Body of pancreas (tissue), 2 donors: ENCODE data around the gene RNF181. TPM values are rescaled to one million over a fixed set of nuclear protein-coding genes. Genes with fewer than 3 reads are reported as not detected.

ENCODE experiments used
- small RNA-seq: library from RNA; depleted of rRNA; stranded (forward); fragments of <200 nt; gene quantifications from one replicate; pipeline ENCODE3, GENCODE V24; 2016
- total RNA-seq, 2 donors: library from RNA; depleted of rRNA; stranded (reverse); fragments of >200 nt; gene quantifications; one replicate each; pipeline ENCODE4 v1.1.0, GENCODE V29; 2016

The RNF181 gene
- total RNA-seq, 2 donors from 2014 or later = 54.4 to 89.5 TPM

Small RNA genes within 50 kb of the gene (small RNA-seq; reads per million reads assigned to genes)
- gene RN7SL126P = not detected

Other genes with a start within 250 kb of the RNF181 start
- 10 to 100 TPM; 68.5 to 98.6 TPM for gene RETSAT, start 241.2 kb upstream of the RNF181 start, total RNA-seq
- 10 to 100 TPM; 16.9 to 18.5 TPM for gene ELMOD3, start 241.0 kb upstream of the RNF181 start, total RNA-seq
- 10 to 100 TPM; 26.0 to 35.0 TPM for gene CAPG, start 185.4 kb upstream of the RNF181 start, total RNA-seq
- 10 to 100 TPM in 1 of 2 donors, under 1 TPM in 1; 0.26 to 15.5 TPM for gene SH2D6, start 177.0 kb upstream of the RNF181 start, total RNA-seq
- gene MAT2A, start 56.6 kb upstream of the RNF181 start, total RNA-seq = 100 to 1,000 TPM; 388 to 576 TPM
- 10 to 100 TPM; 35.5 to 48.1 TPM for gene GGCX, start 34.3 kb upstream of the RNF181 start, total RNA-seq
- gene VAMP8, start 18.2 kb upstream of the RNF181 start, total RNA-seq = 100 to 1,000 TPM in 1 of 2 donors, 10 to 100 TPM in 1; 39.6 to 111 TPM
- 10 to 100 TPM in 1 of 2 donors, 1 to 10 TPM in 1; 3.0 to 10.4 TPM for gene VAMP5, start 11.3 kb upstream of the RNF181 start, total RNA-seq
- 10 to 100 TPM; 23.1 to 24.4 TPM for gene TMEM150A, start 7.0 kb downstream of the RNF181 start, total RNA-seq
- gene C2orf68, start 16.3 kb downstream of the RNF181 start, total RNA-seq = 10 to 100 TPM in 1 of 2 donors, 1 to 10 TPM in 1; 9.9 to 14.5 TPM
- gene USP39, start 20.4 kb downstream of the RNF181 start, total RNA-seq = 100 to 1,000 TPM in 1 of 2 donors, 10 to 100 TPM in 1; 21.3 to 142 TPM
- not detected for gene SFTPB, start 72.5 kb downstream of the RNF181 start, total RNA-seq
- gene GNLY, start 98.6 kb downstream of the RNF181 start, total RNA-seq = 1 to 10 TPM in 1 of 2 donors, not detected in 1; 5.6 TPM
- 10 to 100 TPM; 12.9 to 14.5 TPM for gene ATOH8, start 158.2 kb downstream of the RNF181 start, total RNA-seq